HFF-Myc (cell line): ENCODE data around the gene PDE4B.

Experiments used
- DNase-seq: peaks from one replicate; pipeline ENCODE4 v3.0.0-alpha.2; 2011; ENCODE audit warnings: low read depth; ENCODE audit errors: extremely low read depth
- H3K4me3 ChIP-seq: replicated peaks from 2 replicates; pipeline ENCODE4 v1.5.1; 2011; ENCODE audit warnings: low read depth, mild to moderate bottlenecking, control low read depth, low read length
- TF ChIP-seq, protein P1 (sequence below): IDR thresholded peaks from 2 replicates; pipeline ENCODE4 v1.5.1; 2012; ENCODE audit warnings: mild to moderate bottlenecking, low read depth, low read length, control low read depth; ENCODE audit errors: missing control alignments

The PDE4B gene

DNA sequence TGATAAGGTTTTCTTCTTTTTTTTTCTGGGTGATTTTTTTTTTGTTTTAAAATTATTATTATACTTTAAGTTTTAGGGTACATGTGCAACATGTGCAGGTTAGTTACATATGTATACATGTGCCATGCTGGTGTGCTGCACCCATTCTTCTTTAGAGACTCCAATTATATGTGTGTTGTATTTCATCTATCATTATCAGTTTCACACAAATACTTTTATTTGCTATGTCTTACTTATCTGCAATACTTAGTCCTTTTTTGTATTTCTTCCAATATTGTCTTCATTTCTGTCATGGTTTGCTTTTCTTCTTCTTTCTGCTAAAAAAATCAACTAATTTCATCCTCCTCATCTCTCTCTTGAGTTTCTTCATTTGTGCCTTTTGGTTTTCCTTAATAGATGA is 3.9 kb upstream of the PDE4B start:
- no peak for DNase-seq
- TF ChIP-seq, protein P1, sequence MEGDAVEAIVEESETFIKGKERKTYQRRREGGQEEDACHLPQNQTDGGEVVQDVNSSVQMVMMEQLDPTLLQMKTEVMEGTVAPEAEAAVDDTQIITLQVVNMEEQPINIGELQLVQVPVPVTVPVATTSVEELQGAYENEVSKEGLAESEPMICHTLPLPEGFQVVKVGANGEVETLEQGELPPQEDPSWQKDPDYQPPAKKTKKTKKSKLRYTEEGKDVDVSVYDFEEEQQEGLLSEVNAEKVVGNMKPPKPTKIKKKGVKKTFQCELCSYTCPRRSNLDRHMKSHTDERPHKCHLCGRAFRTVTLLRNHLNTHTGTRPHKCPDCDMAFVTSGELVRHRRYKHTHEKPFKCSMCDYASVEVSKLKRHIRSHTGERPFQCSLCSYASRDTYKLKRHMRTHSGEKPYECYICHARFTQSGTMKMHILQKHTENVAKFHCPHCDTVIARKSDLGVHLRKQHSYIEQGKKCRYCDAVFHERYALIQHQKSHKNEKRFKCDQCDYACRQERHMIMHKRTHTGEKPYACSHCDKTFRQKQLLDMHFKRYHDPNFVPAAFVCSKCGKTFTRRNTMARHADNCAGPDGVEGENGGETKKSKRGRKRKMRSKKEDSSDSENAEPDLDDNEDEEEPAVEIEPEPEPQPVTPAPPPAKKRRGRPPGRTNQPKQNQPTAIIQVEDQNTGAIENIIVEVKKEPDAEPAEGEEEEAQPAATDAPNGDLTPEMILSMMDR: no peak
- no peak overlapping the region for H3K4me3 ChIP-seq

DNA sequence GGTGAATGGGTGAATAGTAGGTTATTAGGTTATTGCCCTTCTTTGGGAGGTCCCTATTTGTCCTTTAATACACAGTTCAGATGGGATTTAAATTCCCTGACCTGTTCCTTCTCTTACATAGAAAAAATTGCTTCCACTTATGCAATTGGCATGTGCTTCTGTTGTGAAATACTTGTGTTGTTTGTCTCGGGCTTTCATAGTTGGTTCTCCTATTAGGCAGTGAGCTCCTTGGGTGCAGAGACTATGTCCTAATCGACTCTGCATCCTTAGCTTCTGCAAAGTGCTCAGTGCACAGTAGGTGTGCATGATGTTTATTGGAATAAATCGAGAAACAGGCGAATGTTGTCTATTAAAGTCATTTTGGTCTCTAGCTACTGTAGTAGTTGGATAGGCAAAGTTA is 1.3 kb upstream of the PDE4B start:
- TF ChIP-seq, protein P1: no peak
- DNase-seq: no peak
- H3K4me3 ChIP-seq: no peak overlapping the region

DNA sequence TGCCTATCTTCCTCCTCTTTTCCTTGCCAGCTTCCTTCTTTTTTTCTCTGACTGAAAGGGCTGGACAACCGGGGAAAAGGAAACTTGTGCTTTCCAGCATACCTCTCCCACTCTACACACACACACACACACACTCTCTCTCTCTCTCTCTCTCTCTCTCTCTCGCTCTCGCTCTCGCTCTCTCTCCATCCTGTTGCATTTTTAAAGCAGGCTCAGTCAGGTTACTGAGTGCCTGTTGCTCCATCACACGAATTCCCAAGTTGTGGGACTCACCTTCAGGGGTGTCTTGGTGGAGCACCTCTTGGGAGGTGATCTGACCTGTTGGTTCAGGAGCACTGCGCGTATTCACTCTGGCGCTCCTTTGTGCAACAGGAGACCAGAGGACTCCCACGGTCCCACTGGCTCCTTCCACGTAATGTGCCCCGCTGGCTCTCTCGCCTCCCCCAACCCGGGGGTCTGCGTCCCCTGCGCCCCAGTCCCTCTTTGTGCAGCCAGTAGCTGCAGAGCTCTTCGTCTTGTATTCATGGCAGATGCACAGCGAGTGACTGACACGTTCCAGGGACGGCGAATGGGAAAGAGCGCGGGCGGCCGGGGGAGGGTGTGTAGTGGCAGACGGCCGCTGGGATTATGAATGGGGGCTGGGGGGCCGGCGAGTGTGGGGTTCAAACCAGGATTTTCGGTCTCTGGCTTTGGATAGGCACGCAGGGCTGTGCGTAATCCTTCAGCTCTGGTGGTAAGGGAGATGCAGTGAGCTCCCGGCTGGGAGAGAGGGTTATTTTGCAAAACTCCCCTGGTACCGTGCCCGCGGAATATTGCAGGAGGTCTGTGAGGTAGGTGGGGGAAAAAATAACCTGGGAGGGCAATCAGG is 660 bp upstream of the PDE4B start:
- TF ChIP-seq, protein P1: no peak
- no peak for DNase-seq
- peak overlapping the region; percentile 38 for H3K4me3 ChIP-seq

DNA sequence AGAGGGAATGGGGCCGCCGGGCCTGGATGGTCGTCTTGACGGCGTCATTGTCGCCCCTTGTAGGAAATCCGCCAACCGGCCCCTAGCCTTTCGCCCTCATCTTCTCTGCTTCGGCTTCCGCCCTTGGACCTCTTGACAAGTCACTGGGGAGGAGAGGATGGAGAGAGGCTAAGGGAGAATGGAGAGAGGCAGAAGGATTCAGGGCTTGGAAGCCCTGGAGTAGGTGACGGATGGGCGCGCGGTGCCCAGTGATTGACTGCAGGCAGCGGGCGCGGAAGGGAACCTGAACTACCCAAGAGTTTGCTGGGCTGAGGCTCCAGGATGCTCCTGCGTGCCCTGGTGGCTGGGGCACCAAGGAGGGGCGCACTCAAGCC is 651 bp downstream of the PDE4B start:
- peak overlapping the region; percentile 38 for H3K4me3 ChIP-seq
- TF ChIP-seq, protein P1: no peak
- DNase-seq: no peak

DNA sequence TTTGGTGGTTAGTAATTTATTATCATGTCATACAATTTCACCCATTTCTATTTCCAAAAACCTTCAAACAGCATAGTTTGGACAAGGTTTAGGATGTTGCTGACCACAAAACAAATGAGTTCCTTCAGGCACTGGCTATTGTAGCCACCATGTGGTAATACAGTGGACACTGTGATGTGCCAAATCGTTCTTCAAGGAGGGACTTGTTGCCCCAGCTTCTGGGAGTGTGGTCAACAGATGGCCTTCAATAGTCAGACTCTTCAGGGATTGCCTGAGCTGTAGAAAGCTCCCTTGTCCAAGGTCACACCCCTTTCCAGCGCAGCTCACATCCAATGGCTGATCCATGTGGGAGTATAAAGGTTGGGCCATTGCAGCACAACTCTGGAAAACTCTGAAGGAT is 2.6 kb downstream of the PDE4B start:
- TF ChIP-seq, protein P1: no peak
- no peak for DNase-seq
- H3K4me3 ChIP-seq: no peak overlapping the region

DNA sequence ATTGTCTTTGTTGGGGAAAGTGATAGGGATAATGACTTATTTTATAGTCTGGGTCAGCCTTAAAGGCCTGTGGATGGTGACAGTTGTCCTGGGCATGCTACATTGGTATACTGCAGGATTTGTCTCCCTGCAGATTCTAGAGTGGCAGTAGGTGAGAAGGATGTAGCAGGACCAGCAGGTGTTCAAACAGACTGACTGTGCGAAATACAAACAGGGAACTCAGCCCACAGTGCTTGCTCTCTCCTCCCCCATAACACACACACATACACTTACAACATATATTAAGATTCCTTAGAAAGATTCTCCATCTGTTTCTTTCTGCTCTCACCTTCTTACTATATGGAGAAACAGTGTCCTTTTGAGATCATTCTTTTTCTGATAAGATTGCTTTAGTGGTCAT is 6.9 kb downstream of the PDE4B start:
- H3K4me3 ChIP-seq: no peak overlapping the region
- no peak for DNase-seq
- TF ChIP-seq, protein P1: no peak
